ENCODE data around the gene S100A7A.

GRCh38 chr1:153395136-153395685 is 21.1 kb upstream of the S100A7A start:
- TF ChIP-seq L3MBTL2 (conservative IDR thresholded peaks at IDR 0.05) (no peak), ELF4 (IDR thresholded peaks at IDR 0.05) (no peak), ZNF384 (IDR thresholded peaks at IDR 0.05) (no peak), PKNOX1 (IDR thresholded peaks at IDR 0.05) (no peak), CTBP1 (IDR thresholded peaks at IDR 0.05; ENCODE audit: borderline replicate concordance) (no peak), HDGF (IDR thresholded peaks at IDR 0.05; ENCODE audit: borderline replicate concordance) (no peak)

Measured in HEK293T (cell line).